WTC11 (cell line): Measurements from ENCODE around the gene SLC15A1. TPM values are rescaled to one million over a fixed set of nuclear protein-coding genes. Genes with fewer than 3 reads are reported as not detected.
A peak's percentile ranks its signal among the peaks of the same experiment; 100 is the strongest.

Source experiments
- ATAC-seq: fragments of 200-7000 bp; cut with Tn5 transposase; 2 replicates; pipeline ENCODE4 v1.10.0; 2021; ENCODE audit warnings: mild to moderate bottlenecking, moderate library complexity
- CTCF ChIA-PET: fragments of 300-600 bp; sonication (Branson Sonifier 250); formaldehyde crosslinking; loops from one replicate; lab custom pipeline; 2021; ENCODE audit warnings: antibody characterized with exemption; lab: Charles Lee
- POLR2A ChIA-PET: fragments of 350-600 bp; sonication (Branson Sonifier 250); formaldehyde crosslinking; loops from one replicate; lab custom pipeline; 2021; ENCODE audit warnings: antibody characterized with exemption; lab: Charles Lee
- DNase-seq: peaks from one replicate; pipeline ENCODE4 v3.0.0; 2021; ENCODE audit warnings: low spot score
- H3K27ac Mint-ChIP-seq: 2 replicates; pipeline ENCODE4 v1.8.0; 2021; ENCODE audit warnings: mixed read lengths
- H3K27me3 Mint-ChIP-seq: 2 replicates; pipeline ENCODE4 v1.8.0; 2021; ENCODE audit warnings: low read depth, mild to moderate bottlenecking, moderate library complexity, mixed read lengths
- H3K36me3 Mint-ChIP-seq: 2 replicates; pipeline ENCODE4 v1.8.0; 2021; ENCODE audit warnings: mixed read lengths
- H3K4me1 Mint-ChIP-seq: 2 replicates; pipeline ENCODE4 v1.8.0; 2022; ENCODE audit warnings: mixed read lengths
- H3K4me3 Mint-ChIP-seq: 2 replicates; pipeline ENCODE4 v1.8.0; 2021; ENCODE audit warnings: mild to moderate bottlenecking, moderate library complexity, mixed read lengths
- H3K9me3 Mint-ChIP-seq: 2 replicates; pipeline ENCODE4 v1.8.0; 2021; ENCODE audit warnings: mixed read lengths
- AFF4 ChIP-seq: sonication (generic); formaldehyde crosslinking; IDR thresholded peaks from 2 replicates; pipeline ENCODE4 v1.8.1; 2023; ENCODE audit warnings: mild to moderate bottlenecking, missing genetic modification reagents, borderline replicate concordance
- CDX4 ChIP-seq: fragments of 250-450 bp; sonication (Bioruptor Pico); IDR thresholded peaks from 2 replicates; pipeline ENCODE4 v1.9.0; 2021; ENCODE audit warnings: moderate library complexity, mild to moderate bottlenecking, inconsistent platforms, borderline replicate concordance
- FOXJ3 ChIP-seq: sonication (generic); formaldehyde crosslinking; IDR thresholded peaks from 2 replicates; pipeline ENCODE4 v1.9.0; 2021; ENCODE audit warnings: missing genetic modification reagents, mild to moderate bottlenecking, borderline replicate concordance
- FOXP1 ChIP-seq: sonication (generic); formaldehyde crosslinking; IDR thresholded peaks from 2 replicates; pipeline ENCODE4 v1.8.0; 2022; ENCODE audit warnings: missing genetic modification reagents, mild to moderate bottlenecking, moderate library complexity, borderline replicate concordance
- GABPB1 ChIP-seq: sonication (generic); formaldehyde crosslinking; IDR thresholded peaks from 2 replicates; pipeline ENCODE4 v1.8.1; 2023; ENCODE audit warnings: mild to moderate bottlenecking, missing genetic modification reagents
- GTF2I ChIP-seq: fragments of 250-450 bp; sonication (Bioruptor Pico); conservative IDR thresholded peaks from 2 replicates; pipeline ENCODE4 v1.4.0; 2021; ENCODE audit warnings: mild to moderate bottlenecking
- JUN ChIP-seq: sonication (generic); formaldehyde crosslinking; IDR thresholded peaks from 2 replicates; pipeline ENCODE4 v1.8.0; 2023; ENCODE audit warnings: mild to moderate bottlenecking, missing genetic modification reagents
- MXD4 ChIP-seq: fragments of 250-450 bp; sonication (Bioruptor Pico); IDR thresholded peaks from 2 replicates; pipeline ENCODE4 v1.8.0; 2021; ENCODE audit warnings: mild to moderate bottlenecking, moderate library complexity, borderline replicate concordance
- PRRX2 ChIP-seq: fragments of 250-450 bp; sonication (Bioruptor Pico); IDR thresholded peaks from 2 replicates; pipeline ENCODE4 v1.8.0; 2021; ENCODE audit warnings: mild to moderate bottlenecking
- TP53 ChIP-seq: sonication (generic); formaldehyde crosslinking; IDR thresholded peaks from 2 replicates; pipeline ENCODE4 v1.8.1; 2023; ENCODE audit warnings: mild to moderate bottlenecking, missing genetic modification reagents
- total RNA-seq: library from RNA; stranded (reverse); gene quantifications from 3 replicates; pipeline ENCODE4 v1.2.3, GENCODE V29; 2021
- TF ChIP-seq, protein P1 (sequence below): fragments of 250-450 bp; sonication (Bioruptor Pico); IDR thresholded peaks from 2 replicates; pipeline ENCODE4 v2.1.2; 2022; ENCODE audit warnings: mild to moderate bottlenecking, moderate library complexity
- TF ChIP-seq, protein P2 (sequence below): sonication (generic); formaldehyde crosslinking; IDR thresholded peaks from 2 replicates; pipeline ENCODE4 v1.8.1; 2023; ENCODE audit warnings: mild to moderate bottlenecking, missing genetic modification reagents, moderate library complexity
- TF ChIP-seq, protein P3 (sequence below): fragments of 250-450 bp; sonication (Bioruptor Pico); conservative IDR thresholded peaks from 2 replicates; pipeline ENCODE4 v1.9.0; 2021; ENCODE audit warnings: mild to moderate bottlenecking
- TF ChIP-seq, protein P4 (sequence below): sonication (generic); formaldehyde crosslinking; IDR thresholded peaks from 2 replicates; pipeline ENCODE4 v1.8.0; 2023; ENCODE audit warnings: mild to moderate bottlenecking, missing genetic modification reagents
- TF ChIP-seq, protein P5 (sequence below): fragments of 250-450 bp; sonication (Bioruptor Pico); IDR thresholded peaks from 2 replicates; pipeline ENCODE4 v1.9.0; 2021; ENCODE audit warnings: mild to moderate bottlenecking, borderline replicate concordance

The SLC15A1 gene
- total RNA-seq, 1 experiment from 2014 or later: 2.3 TPM

- no peak for TF ChIP-seq AFF4 (CRISPR knock-in tag)
- no peak for TF ChIP-seq PRRX2 (CRISPR knock-in tag)
- TF ChIP-seq FOXP1 (CRISPR knock-in tag): no peak
- TF ChIP-seq, protein P1, sequence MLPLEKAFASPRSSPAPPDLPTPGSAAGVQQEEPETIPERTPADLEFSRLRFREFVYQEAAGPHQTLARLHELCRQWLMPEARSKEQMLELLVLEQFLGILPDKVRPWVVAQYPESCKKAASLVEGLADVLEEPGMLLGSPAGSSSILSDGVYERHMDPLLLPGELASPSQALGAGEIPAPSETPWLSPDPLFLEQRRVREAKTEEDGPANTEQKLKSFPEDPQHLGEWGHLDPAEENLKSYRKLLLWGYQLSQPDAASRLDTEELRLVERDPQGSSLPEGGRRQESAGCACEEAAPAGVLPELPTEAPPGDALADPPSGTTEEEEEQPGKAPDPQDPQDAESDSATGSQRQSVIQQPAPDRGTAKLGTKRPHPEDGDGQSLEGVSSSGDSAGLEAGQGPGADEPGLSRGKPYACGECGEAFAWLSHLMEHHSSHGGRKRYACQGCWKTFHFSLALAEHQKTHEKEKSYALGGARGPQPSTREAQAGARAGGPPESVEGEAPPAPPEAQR (CRISPR knock-in tag): no peak
- TF ChIP-seq, protein P2, sequence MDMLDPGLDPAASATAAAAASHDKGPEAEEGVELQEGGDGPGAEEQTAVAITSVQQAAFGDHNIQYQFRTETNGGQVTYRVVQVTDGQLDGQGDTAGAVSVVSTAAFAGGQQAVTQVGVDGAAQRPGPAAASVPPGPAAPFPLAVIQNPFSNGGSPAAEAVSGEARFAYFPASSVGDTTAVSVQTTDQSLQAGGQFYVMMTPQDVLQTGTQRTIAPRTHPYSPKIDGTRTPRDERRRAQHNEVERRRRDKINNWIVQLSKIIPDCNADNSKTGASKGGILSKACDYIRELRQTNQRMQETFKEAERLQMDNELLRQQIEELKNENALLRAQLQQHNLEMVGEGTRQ: no peak
- TF ChIP-seq, all 79 proteins: peak for 0
Measured at GRCh38 chr13:98795220-98795619, 42.7 kb upstream of the SLC15A1 start (continued).

GRCh38 chr13:98794498-98794897, 42.0 kb upstream of the SLC15A1 start:
- CTCF ChIA-PET: interaction anchor here (1.0 to 2.2 kb wide), 6 partner anchors 9 to 239 kb away, joined by 3 to 12 read pairs (median 4); no protein-coding TSS in a partner anchor
- Mint-ChIP-seq H3K4me3 (no peak overlapping the region), H3K27ac (no peak overlapping the region), H3K9me3 (peaks cover 5% of the 10 kb centered on the region)
- DNase-seq: no peak
- peak; percentile 77 for ATAC-seq
- TF ChIP-seq FOXJ3 (CRISPR knock-in tag): no peak
- no peak for TF ChIP-seq GABPB1 (CRISPR knock-in tag)
- no peak for TF ChIP-seq JUN (CRISPR knock-in tag)
- no peak for TF ChIP-seq MXD4 (CRISPR knock-in tag)
- TF ChIP-seq, protein P3, sequence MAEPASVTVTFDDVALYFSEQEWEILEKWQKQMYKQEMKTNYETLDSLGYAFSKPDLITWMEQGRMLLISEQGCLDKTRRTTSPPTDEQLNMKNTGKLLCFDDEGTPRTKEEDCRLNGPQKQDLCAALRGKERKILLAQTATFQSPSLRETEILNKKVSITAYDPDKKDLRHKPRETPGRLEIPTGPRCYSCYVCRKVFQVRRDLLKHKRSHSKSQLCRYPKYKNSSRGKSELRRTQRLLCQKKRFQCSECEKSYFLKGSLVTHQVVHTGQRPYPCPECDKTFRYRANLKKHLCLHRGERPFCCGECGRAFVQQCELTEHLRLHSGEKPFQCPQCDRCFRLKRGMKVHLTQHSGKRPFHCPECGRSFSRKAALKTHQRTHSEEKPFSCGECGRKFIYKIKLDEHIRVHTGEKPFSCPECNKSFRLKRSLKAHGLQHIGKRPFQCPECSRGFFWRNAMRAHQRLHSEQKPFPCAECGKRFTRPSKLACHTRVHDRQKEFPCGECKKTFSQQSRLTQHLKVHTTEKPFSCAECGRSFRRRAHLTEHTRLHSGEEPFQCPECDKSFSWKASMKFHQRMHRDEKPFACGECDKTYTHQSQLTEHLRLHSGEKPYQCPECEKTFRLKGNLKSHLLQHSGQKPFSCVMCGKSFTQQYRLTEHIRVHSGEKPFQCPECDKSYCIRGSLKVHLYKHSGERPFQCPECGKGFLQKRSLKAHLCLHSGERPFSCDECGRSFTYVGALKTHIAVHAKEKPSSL (CRISPR knock-in tag): no peak
- no peak for TF ChIP-seq CDX4 (CRISPR knock-in tag)
- TF ChIP-seq, protein P4, sequence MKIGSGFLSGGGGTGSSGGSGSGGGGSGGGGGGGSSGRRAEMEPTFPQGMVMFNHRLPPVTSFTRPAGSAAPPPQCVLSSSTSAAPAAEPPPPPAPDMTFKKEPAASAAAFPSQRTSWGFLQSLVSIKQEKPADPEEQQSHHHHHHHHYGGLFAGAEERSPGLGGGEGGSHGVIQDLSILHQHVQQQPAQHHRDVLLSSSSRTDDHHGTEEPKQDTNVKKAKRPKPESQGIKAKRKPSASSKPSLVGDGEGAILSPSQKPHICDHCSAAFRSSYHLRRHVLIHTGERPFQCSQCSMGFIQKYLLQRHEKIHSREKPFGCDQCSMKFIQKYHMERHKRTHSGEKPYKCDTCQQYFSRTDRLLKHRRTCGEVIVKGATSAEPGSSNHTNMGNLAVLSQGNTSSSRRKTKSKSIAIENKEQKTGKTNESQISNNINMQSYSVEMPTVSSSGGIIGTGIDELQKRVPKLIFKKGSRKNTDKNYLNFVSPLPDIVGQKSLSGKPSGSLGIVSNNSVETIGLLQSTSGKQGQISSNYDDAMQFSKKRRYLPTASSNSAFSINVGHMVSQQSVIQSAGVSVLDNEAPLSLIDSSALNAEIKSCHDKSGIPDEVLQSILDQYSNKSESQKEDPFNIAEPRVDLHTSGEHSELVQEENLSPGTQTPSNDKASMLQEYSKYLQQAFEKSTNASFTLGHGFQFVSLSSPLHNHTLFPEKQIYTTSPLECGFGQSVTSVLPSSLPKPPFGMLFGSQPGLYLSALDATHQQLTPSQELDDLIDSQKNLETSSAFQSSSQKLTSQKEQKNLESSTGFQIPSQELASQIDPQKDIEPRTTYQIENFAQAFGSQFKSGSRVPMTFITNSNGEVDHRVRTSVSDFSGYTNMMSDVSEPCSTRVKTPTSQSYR: no peak
- no peak for TF ChIP-seq GTF2I (CRISPR knock-in tag)
- TF ChIP-seq, protein P5, sequence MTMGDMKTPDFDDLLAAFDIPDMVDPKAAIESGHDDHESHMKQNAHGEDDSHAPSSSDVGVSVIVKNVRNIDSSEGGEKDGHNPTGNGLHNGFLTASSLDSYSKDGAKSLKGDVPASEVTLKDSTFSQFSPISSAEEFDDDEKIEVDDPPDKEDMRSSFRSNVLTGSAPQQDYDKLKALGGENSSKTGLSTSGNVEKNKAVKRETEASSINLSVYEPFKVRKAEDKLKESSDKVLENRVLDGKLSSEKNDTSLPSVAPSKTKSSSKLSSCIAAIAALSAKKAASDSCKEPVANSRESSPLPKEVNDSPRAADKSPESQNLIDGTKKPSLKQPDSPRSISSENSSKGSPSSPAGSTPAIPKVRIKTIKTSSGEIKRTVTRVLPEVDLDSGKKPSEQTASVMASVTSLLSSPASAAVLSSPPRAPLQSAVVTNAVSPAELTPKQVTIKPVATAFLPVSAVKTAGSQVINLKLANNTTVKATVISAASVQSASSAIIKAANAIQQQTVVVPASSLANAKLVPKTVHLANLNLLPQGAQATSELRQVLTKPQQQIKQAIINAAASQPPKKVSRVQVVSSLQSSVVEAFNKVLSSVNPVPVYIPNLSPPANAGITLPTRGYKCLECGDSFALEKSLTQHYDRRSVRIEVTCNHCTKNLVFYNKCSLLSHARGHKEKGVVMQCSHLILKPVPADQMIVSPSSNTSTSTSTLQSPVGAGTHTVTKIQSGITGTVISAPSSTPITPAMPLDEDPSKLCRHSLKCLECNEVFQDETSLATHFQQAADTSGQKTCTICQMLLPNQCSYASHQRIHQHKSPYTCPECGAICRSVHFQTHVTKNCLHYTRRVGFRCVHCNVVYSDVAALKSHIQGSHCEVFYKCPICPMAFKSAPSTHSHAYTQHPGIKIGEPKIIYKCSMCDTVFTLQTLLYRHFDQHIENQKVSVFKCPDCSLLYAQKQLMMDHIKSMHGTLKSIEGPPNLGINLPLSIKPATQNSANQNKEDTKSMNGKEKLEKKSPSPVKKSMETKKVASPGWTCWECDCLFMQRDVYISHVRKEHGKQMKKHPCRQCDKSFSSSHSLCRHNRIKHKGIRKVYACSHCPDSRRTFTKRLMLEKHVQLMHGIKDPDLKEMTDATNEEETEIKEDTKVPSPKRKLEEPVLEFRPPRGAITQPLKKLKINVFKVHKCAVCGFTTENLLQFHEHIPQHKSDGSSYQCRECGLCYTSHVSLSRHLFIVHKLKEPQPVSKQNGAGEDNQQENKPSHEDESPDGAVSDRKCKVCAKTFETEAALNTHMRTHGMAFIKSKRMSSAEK (CRISPR knock-in tag): no peak
- TF ChIP-seq TP53: no peak
- TF ChIP-seq, all 79 proteins: peak for 0
- no peaks in the 10 kb centered on the region for H3K27me3 Mint-ChIP-seq
- peaks cover 6% of the 10 kb centered on the region; the same call in 1 of the 2 replicates for H3K36me3 Mint-ChIP-seq
- H3K4me1 Mint-ChIP-seq: no peaks in the 10 kb centered on the region
- POLR2A ChIA-PET: no interaction called here
